ACHN (cell line): Measurements from ENCODE around the gene ZNF668.

ENCODE experiments used
- DNase-seq: peaks from one replicate; pipeline ENCODE4 v3.0.0-alpha.2; 2015
- in situ Hi-C: cut with HindIII; loops from 2 replicates; pipeline ENCODE4 v1.10.0; 2017; ENCODE audit warnings: low sequenced_read_pairs, low pct_ligation_motif_present, low pct_unique_long_range_greater_than_20kb

ZNF668 gene

GRCh38 chr16:31071861-31072260 lies 2.2 kb downstream of the ZNF668 start:
- DNase-seq = no peak

GRCh38 chr16:31067342-31067741 lies 6.7 kb downstream of the ZNF668 start:
- DNase-seq = no peak
- in situ Hi-C loops = no loop called here

More at GRCh38 chr16:31071861-31072260, 2.2 kb downstream of the ZNF668 start:
- in situ Hi-C loops = no loop called here

- in situ Hi-C loops = no loop called here
Observed at GRCh38 chr16:31064882-31065461, 9.1 kb downstream of the ZNF668 start.

GRCh38 chr16:31063843-31064611 lies 10.0 kb downstream of the ZNF668 start:
- in situ Hi-C loops = no loop called here
- no peak for DNase-seq

More at GRCh38 chr16:31064882-31065461, 9.1 kb downstream of the ZNF668 start:
- DNase-seq = peak; percentile 77

GRCh38 chr16:31063495-31063842 lies 10.6 kb downstream of the ZNF668 start:
- DNase-seq = no peak
- in situ Hi-C loops = no loop called here

GRCh38 chr16:31061813-31062440 lies 12.1 kb downstream of the ZNF668 start:
- DNase-seq = no peak
- in situ Hi-C loops = no loop called here

GRCh38 chr16:31061126-31061812 lies 12.8 kb downstream of the ZNF668 start:
- in situ Hi-C loops = no loop called here
- DNase-seq = no peak

GRCh38 chr16:31055613-31056012 lies 18.4 kb downstream of the ZNF668 start:
- DNase-seq = no peak
- in situ Hi-C loops = no loop called here

GRCh38 chr16:31052114-31052513 lies 21.9 kb downstream of the ZNF668 start:
- peak; percentile 97 for DNase-seq
- in situ Hi-C loops = no loop called here

GRCh38 chr16:31050280-31051030 lies 23.6 kb downstream of the ZNF668 start:
- in situ Hi-C loops = no loop called here
- no peak for DNase-seq

GRCh38 chr16:31043898-31044481 lies 30.1 kb downstream of the ZNF668 start:
- in situ Hi-C loops = no loop called here
- no peak for DNase-seq

- DNase-seq = no peak
- in situ Hi-C loops = no loop called here
Observed at GRCh38 chr16:31043352-31043751, 30.7 kb downstream of the ZNF668 start.

GRCh38 chr16:31042866-31043265 lies 31.2 kb downstream of the ZNF668 start:
- in situ Hi-C loops = no loop called here
- DNase-seq = no peak

GRCh38 chr16:31038993-31039392 lies 35.0 kb downstream of the ZNF668 start:
- in situ Hi-C loops = no loop called here
- DNase-seq = no peak

- DNase-seq = no peak
- in situ Hi-C loops = no loop called here
Observed at GRCh38 chr16:31036691-31037090, 37.3 kb downstream of the ZNF668 start.

GRCh38 chr16:31033709-31034492 lies 40.1 kb downstream of the ZNF668 start:
- DNase-seq = peak; percentile 90
- in situ Hi-C loops = no loop called here
